IPS-15b (cell line): ENCODE results near the gene MEPCE.

Source experiments
- H3K27me3 ChIP-seq: one replicate; pipeline ENCODE4 v1.6.1; 2013; ENCODE audit warnings: low read length; ENCODE audit not compliant: control insufficient read depth, insufficient read depth
- H3K36me3 ChIP-seq: one replicate; pipeline ENCODE4 v1.6.1; 2013; ENCODE audit warnings: low read length; ENCODE audit not compliant: control insufficient read depth, insufficient read depth
- H3K4me1 ChIP-seq: one replicate; pipeline ENCODE4 v1.6.1; 2013; ENCODE audit warnings: mild to moderate bottlenecking, low read length; ENCODE audit not compliant: control insufficient read depth, insufficient read depth
- H3K4me3 ChIP-seq: one replicate; pipeline ENCODE4 v1.5.1; 2013; ENCODE audit warnings: low read depth, low read length
- H3K9ac ChIP-seq: one replicate; pipeline ENCODE4 v1.6.1; 2013; ENCODE audit warnings: low read depth, mild to moderate bottlenecking, low read length
- H3K9me3 ChIP-seq: one replicate; pipeline ENCODE4 v1.6.1; 2013; ENCODE audit warnings: mild to moderate bottlenecking, low read length; ENCODE audit not compliant: control insufficient read depth, insufficient read depth

MEPCE gene

DNA sequence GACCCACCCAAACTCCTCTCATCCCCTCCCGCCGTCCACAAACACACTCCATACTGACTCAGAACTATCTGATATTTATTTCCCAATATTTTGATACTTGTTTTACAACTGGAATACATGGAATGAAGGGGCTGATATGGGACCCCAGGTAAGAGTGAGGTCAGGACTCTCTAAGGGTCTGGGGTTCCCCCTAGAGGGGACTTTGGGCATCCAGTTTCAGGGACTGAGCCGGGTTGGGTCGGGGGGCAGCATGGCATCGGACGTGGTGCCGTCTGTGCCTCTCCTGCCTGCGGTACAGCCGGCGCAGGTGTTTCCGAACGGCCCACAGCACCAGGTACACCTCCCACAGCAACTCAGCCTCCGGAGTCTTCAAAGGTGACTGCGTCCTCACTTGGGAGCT, 26.9 kb downstream of the MEPCE start:
- H3K4me1 ChIP-seq, result peaks cover 5% of the 10 kb centered on the region
- no peak overlapping the region for H3K4me3 ChIP-seq
- no peak overlapping the region for H3K9ac ChIP-seq
- H3K27me3 ChIP-seq, result no peaks in the 10 kb centered on the region
- H3K9me3 ChIP-seq, result no peaks in the 10 kb centered on the region
- H3K36me3 ChIP-seq, result no peaks in the 10 kb centered on the region

GRCh38 chr7:100457033-100457432, 27.4 kb downstream of the MEPCE start:
- Histone ChIP-seq H3K27me3 (no peaks in the 10 kb centered on the region), H3K9me3 (no peaks in the 10 kb centered on the region), H3K4me1 (peaks cover 5% of the 10 kb centered on the region), H3K36me3 (no peaks in the 10 kb centered on the region), H3K9ac (no peak overlapping the region), H3K4me3 (no peak overlapping the region)

DNA sequence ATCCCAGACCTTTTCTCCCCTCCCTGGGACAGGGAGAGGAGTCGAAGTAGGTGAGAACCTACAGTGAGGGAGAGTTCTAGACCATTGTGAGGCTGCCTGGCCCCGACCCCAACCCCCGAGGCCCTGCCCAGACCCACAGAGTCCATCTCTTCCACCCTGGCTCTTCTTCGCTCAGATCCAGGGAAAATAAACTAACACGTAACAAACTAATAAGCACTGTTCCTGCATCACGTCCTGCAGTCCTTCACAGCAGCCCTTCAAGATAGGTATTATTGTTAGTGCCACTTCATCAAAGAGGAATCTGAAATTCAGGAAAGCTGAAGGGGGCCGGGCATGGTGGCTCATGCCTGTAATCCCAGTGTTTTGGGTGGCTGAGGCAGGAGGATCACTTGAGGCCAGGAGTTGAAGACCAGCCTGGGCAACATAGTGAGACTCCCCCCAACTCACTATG, 34.6 kb downstream of the MEPCE start, which contains the start of gene SPACDR:
Gene SPACDR, minus strand, starts transcription at position 51 of the 451 bp plus-strand sequence. CDS start 235 bp downstream, outside the sequence.
- H3K4me3 ChIP-seq, result no peak within 1 kb of the TSS
- no peaks in the 10 kb centered on the region for H3K27me3 ChIP-seq
- no peak within 1 kb of the TSS for H3K9ac ChIP-seq
- H3K9me3 ChIP-seq, result no peaks in the 10 kb centered on the region
- no peaks in the 10 kb centered on the region for H3K4me1 ChIP-seq
- no peaks in the 10 kb centered on the region for H3K36me3 ChIP-seq

GRCh38 chr7:100464791-100465190, 35.2 kb downstream of the MEPCE start:
- Histone ChIP-seq H3K36me3 (no peaks in the 10 kb centered on the region), H3K4me1 (no peaks in the 10 kb centered on the region), H3K27me3 (no peaks in the 10 kb centered on the region), H3K9ac (no peak overlapping the region), H3K4me3 (no peak overlapping the region), H3K9me3 (no peaks in the 10 kb centered on the region)

DNA sequence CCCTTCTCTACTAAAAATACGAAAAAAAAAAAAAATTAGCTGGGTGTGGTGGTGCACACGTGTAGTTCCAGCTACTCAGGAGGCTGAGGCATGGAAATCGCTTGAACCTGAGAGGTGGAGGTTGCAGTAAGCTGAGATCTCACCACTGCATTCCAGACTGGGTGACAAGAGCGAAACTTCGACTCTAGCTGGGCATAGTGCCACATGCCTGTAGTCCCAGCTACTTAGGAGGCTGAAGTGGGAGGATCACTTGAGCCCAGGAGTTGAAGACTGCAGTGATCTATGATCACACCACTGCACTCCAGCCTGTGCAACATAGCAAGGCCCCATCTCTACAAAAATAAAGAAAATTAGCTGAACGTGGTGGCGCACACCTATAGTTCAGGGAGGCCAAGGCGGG, 35.7 kb downstream of the MEPCE start:
- Histone ChIP-seq H3K9me3 (no peaks in the 10 kb centered on the region), H3K27me3 (no peaks in the 10 kb centered on the region), H3K4me1 (no peaks in the 10 kb centered on the region), H3K9ac (no peak overlapping the region), H3K36me3 (no peaks in the 10 kb centered on the region), H3K4me3 (no peak overlapping the region)

- H3K4me3 ChIP-seq, result no peak overlapping the region
- H3K9ac ChIP-seq, result no peak overlapping the region
- no peaks in the 10 kb centered on the region for H3K36me3 ChIP-seq
- no peaks in the 10 kb centered on the region for H3K27me3 ChIP-seq
- H3K4me1 ChIP-seq, result no peaks in the 10 kb centered on the region
- H3K9me3 ChIP-seq, result no peaks in the 10 kb centered on the region
Observed at GRCh38 chr7:100465702-100466311, 36.2 kb downstream of the MEPCE start.

GRCh38 chr7:100466653-100467605, 37.3 kb downstream of the MEPCE start:
- Histone ChIP-seq H3K27me3 (no peaks in the 10 kb centered on the region), H3K4me3 (no peak overlapping the region), H3K4me1 (peaks cover 1% of the 10 kb centered on the region), H3K9me3 (no peaks in the 10 kb centered on the region), H3K36me3 (no peaks in the 10 kb centered on the region), H3K9ac (no peak overlapping the region)

GRCh38 chr7:100467638-100468373, 38.2 kb downstream of the MEPCE start:
- Histone ChIP-seq H3K9me3 (no peaks in the 10 kb centered on the region), H3K9ac (no peak overlapping the region), H3K4me1 (peaks cover 2% of the 10 kb centered on the region), H3K4me3 (no peak overlapping the region), H3K36me3 (no peaks in the 10 kb centered on the region), H3K27me3 (no peaks in the 10 kb centered on the region)

DNA sequence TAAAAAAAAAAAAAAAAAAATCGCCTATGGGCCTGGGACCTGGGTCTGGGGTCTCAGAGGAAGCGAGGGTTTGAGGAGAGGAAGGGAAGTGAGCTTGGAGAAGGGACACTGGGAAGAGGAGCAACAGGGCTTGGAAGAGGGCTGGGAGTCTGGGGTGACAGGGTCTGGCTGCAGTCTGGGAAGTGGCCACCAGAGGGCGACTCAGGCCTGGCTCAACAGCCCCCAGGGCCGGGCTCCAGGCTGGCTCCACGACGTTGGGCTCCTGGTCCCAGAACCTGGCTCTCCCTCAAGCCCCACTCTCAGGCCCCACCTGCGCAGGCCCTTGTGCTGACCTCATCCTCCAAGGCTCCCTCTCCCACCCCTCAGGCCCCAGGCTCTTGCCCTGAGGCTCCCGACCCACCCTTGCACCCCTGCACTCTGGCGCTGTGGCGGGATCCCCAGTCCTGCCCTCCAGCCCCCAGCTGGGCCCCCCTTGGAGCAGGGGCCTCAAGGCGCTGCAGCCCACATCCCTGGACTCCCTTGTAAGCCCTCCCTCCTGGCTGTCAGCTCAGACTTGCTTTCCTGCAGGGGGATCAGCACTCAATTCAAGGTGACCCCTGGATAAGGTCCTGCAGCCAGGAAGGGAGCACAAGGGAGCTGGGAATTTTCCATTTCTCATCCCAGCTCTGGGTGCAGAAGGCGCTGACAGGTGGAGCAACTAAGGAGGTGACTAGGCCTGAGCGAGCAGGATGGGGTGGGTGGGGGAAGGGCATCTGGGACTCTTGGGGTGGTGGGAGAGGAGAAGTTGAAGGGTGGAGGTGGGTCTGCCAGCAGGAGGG, 39.8 kb downstream of the MEPCE start:
- no peaks in the 10 kb centered on the region for H3K27me3 ChIP-seq
- H3K36me3 ChIP-seq, result peaks cover 2% of the 10 kb centered on the region
- H3K9me3 ChIP-seq, result no peaks in the 10 kb centered on the region
- peaks cover 2% of the 10 kb centered on the region for H3K4me1 ChIP-seq
- no peak overlapping the region for H3K4me3 ChIP-seq
- H3K9ac ChIP-seq, result no peak overlapping the region

DNA sequence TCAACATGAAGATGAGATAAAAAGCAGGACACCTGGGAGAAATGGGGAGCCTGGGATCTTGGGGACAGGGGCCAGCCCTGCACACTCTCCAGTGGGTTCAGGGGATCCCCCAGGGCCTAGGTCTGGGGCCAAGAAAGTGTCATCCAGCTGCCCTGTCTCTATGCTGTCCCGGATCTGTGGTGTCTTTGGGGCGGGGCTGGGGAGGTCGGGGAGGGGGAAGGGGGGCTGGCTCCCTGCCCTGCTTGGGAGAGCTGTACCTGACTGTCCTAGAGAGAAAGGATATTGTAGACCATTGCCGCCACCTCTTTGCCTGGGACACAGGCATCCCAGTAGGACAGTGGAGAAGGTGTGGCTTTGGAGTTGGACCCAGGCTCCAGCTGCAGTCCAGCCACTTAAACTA, 41.4 kb downstream of the MEPCE start:
- Histone ChIP-seq H3K27me3 (no peaks in the 10 kb centered on the region), H3K9me3 (no peaks in the 10 kb centered on the region), H3K9ac (no peak overlapping the region), H3K36me3 (peaks cover 3% of the 10 kb centered on the region), H3K4me1 (peaks cover 4% of the 10 kb centered on the region), H3K4me3 (no peak overlapping the region)
